Skeletal muscle cell (primary cell): Measurements from ENCODE around the gene SMPDL3B.
"Not testable (repeated sequence)": the region's sequence is repeated elsewhere in the genome, so short reads cannot be mapped to it uniquely, and the experiment has no call there.

Source experiments
- DNase-seq: peaks from one replicate; pipeline ENCODE4 v3.0.0-alpha.2; 2010; ENCODE audit warnings: low read depth
- H3K4me3 ChIP-seq: 2 replicates; pipeline ENCODE4 v1.5.1; 2011; ENCODE audit warnings: low read depth, mild to moderate bottlenecking, control low read depth, low read length, moderate library complexity

The SMPDL3B gene

DNA sequence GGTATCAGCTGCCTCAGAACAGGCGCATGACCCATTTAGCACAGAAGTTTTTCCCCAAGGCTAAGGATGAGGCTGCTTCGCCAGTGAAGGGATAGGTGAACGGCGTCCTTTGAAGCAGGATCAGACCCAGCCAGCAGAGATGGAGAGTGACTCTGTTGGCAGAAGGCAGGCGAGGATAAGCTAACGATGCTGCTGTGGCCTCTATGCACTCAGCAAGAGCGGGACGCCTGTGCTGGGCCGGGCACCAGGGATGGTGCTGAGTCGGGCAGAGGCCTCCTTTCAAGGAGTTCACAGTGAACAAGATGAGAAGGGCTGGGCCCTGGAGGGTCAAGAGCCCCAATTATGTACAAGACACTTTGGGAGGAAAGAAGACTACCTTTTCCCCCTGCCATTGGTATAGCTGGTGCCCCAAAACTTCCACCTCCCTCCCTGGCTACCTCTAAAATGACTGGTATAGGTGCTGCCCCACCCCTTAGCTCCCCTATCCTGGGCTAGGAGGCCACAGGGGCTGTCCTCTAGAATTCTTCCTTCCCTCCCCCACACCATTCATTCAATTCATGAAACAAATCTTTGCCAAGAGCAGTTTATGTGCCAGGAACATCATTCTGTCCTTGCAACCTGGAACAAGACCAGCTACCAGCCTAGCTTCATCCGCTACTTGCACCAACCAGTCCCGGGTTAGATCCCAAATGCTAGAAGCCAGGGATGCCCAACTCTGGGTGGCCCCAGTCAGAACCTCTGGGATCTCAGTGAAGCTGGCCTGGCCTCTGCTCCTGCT, 32.5 kb downstream of the SMPDL3B start:
- H3K4me3 ChIP-seq, result no peak overlapping the region
- DNase-seq, result no peak

DNA sequence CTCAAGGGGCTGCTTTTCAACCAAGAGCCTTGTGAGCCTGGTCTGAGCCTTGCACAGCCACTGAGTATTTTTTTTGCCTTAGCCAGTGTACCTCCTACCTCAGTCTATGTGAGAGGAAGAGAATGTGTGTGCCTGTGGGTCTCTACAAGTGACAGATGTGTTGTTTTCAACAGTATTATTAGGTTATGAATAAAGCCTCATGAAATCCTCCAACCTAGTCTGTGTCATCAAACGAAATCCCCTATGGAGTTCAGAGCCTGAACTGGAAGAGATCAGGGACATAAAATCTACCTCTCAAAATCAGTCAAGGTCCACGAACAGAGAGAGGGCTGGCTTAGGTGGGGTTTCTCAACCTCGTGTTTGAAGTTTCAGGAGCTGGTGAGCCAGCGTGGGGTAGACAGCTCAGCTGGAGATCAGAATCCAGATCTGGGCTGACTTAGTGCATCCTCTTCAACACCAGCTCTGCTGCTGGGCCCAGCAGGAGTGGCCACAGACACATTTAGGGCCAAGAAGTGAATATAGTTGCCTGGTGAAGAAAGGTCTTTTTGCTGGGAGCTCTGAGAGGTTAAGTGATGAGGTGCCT, 33.2 kb downstream of the SMPDL3B start:
- no peak overlapping the region for H3K4me3 ChIP-seq

DNA sequence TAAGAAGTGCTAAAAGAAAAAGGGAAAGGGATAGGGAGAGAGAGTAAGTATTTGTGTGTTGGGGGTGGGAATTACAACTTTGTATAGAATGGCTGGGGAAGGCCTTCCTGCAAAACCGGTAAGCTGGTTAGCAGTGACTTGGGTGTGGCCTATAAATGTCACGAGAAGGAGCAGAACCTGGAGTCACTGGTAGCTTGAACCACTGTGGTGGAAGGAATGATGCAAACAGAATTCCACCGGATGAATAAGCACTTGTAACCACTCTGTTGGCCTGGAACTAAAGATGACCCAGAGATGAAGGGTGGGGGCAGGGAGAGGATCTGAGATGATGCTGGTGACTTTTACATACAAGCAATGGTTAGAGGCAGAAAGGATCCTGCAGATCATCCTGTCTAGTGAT, 33.9 kb downstream of the SMPDL3B start:
- H3K4me3 ChIP-seq, result no peak overlapping the region
- DNase-seq, result peak; percentile 62

More for the DNA sequence above, 33.2 kb downstream of the SMPDL3B start:
- DNase-seq, result no peak

DNA sequence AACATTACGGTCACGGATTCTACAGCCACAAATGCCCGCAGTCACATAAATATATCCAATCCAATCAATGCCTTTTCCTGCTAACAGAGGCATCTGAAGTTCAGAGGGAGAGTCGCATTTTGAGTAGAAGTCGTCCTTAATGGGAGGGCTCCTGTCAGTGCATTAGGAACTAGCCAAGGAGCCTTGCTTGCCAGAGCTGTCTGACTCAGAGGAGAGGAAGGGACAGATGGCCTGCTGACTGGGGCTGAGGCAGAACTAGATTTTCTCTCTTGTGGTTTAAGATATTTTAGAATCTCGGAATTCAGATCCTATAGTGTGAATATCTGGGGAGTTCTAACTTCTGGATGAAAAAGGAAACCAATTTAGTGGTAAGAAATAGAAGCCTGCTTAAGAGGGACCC, 35.6 kb downstream of the SMPDL3B start:
- DNase-seq, result peak; percentile 63
- no peak overlapping the region for H3K4me3 ChIP-seq

DNA sequence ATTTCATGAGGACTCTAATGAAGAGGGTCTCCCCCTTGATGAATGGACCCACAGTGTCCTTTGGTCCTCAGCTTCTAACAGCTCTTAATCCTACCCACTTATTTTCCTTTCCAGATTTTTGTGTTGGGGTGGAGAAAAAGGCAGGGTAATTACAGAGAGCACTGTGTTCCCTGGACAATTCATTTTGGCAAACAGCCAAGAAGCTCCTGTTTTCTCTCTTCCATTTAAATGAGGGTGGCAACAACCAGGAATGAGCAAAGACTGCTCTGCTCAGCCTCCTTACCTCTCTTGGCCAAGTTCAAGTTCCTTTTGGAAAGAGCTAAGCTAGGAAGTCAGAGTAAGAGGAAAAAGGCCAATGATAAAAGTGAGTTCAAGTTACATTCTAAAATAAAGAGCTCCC, 36.9 kb downstream of the SMPDL3B start:
- peak; percentile 37 for DNase-seq

DNA sequence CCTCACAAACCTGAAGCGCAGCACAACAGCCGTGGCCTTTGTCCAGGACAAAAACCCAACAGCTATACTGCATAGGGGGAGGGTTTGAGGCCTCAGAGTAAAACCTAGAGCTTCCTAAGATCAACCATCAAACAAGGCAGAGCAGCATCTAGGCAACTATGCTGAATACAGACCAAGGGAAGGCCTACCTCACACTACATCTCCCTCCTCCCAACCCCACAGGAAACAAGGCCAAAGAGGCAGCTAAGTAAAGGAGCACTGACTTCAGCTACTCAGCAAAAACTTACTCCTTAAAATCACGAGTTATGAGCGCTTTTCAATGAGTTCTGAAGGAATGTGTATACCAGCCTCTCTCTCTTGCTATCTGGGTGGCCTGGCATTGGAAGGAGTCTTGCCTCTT, 37.3 kb downstream of the SMPDL3B start:
- DNase-seq, result no peak

More for the DNA sequence above, 36.9 kb downstream of the SMPDL3B start:
- no peak overlapping the region for H3K4me3 ChIP-seq

DNA sequence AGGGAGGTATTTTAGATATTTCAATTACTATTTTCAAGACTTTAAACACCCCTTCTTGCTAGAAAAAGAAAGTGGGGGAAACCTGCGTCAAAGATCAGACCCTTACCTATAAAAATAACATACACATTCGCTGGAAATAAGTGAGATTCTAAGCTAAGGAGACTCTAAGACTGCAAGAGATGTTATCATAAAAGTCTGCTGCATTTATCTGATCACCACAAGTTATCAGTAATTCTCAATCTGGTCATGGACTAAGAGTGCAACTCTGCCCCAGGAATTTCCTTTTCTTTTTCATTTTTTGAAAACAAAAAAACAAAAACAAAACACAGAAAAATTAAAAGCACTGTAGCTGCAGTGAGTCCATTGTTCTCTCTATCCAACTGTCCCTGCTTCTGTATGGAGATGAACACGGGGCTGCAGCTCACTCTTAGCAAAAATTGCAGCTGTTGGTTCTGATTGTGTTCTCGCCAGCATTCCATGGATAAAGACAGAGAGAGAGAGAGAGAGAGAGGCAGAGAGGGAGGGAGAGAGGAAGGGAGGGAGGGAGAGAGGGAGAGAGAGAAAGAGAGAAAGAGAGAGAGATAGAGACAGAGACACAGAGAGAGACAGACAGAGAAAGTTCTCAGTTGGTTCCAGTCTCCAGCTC, 39.1 kb downstream of the SMPDL3B start:
- no peak overlapping the region for H3K4me3 ChIP-seq
- DNase-seq, result no peak

More for the DNA sequence above, 37.3 kb downstream of the SMPDL3B start:
- H3K4me3 ChIP-seq, result no peak overlapping the region

DNA sequence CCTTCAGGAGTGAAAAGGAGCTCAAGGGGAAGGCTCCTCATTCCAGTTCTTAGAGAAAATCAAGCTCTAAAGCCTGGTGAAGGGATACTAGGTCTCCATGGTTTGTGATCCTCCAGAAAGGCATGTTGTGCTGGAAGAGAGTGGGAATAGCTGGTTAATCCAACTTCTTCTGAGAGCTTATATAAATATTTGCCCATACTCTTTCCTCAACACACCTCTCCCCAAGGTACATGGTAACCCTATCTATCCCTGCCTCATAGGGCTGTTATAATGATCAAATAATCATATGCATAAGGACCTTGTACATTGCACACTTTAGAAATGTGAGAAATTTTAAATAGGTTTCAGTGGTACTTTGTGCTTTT, 39.6 kb downstream of the SMPDL3B start:
- no peak overlapping the region for H3K4me3 ChIP-seq
- no peak for DNase-seq

DNA sequence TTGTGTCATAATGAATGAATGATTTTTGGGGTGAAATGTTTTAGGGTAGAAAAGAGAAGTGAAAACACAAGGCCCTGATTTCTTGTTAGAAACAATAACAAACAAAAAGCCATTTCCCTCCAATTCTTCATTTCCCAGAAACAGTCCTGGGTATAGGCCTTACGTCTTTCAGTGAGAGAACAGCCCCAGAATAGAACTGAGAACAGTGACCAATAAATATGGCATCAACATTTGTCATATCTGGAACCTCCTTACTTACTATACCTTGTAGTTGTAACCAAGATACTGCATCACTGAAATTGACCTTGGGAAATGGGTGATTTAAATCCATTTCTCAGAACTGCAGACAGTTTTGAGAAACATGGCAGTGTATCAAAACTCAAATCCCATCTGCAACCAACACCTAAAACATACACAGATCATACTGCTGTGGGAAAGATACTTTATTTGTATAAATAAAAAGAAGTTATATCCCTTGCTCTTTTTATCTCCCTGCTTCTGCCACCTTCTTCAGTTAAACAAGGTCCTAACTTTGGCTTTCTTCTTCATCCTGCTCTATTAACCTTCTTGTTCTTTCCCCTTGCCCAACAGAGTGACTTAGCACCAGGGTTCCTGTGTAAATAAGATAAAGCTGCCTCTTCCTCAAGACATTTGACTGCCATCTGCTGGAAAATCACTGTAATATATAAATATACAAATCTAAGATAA, 44.5 kb downstream of the SMPDL3B start:
- DNase-seq, result peak; percentile 46
- H3K4me3 ChIP-seq, result no peak overlapping the region

DNA sequence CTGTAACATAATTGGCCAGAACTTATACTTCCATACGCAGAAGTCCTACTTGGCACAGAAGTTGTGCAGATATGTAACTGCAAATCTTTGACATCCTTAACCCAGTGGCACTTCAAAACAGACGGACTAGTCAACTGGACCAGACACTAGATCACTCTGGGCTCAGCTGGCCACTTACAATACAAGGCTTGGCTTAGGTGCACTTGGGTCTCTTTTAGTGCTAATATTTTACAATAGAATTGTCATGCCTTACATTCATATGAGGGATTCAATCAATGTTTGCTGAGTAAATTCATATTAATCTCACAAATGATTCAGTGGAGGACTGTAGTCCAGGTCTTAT, 45.0 kb downstream of the SMPDL3B start:
- H3K4me3 ChIP-seq, result no peak overlapping the region
- DNase-seq, result no peak

DNA sequence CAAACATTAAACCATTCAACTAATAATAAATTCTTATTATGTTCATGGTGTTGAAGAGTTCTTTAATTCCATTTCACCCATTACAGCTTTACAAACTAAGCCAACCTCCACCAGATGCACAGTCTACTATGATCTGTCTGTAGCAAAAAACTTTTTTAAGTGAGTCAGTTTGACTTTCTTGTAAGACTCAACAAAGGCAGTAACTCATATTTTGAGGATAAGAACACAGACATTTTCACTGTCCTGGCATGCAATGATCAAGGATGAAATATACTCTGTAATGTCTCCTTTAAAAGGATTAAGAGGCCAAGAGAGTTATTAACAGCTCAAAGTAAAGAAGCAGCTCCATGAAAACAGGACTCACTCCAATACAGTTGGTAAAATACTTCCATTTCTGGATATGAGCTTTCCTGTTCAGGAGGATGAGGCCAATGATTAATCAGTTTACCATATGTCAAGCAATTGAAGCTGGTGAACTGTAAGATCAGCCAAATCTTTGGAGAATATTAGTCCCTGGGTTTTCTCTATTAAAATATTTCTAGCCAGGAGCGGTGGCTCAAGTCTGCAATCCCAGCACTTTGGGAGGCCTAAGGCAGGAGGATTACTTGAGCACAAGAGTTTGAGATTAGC, 45.5 kb downstream of the SMPDL3B start:
- no peak for DNase-seq
- no peak overlapping the region for H3K4me3 ChIP-seq

DNA sequence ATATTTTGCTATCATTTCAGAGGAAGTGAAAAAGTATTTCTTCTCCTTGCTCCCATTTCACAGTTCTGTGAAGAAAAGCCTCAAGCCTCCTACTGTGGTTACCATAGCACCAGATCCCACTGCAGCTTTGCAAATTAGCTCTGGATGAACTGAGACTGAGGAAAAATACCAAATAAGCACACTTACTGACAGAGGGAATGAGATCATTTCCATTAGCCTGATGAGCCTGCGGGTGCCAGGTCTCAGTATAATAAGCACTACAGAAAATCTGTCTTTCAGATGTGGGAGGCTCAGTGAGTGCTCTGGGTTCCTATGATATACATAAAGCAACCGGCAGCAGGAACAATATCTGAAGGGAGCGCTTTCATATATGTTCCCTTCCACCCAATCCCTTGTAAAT, 46.3 kb downstream of the SMPDL3B start:
- no peak for DNase-seq
- no peak overlapping the region for H3K4me3 ChIP-seq

DNA sequence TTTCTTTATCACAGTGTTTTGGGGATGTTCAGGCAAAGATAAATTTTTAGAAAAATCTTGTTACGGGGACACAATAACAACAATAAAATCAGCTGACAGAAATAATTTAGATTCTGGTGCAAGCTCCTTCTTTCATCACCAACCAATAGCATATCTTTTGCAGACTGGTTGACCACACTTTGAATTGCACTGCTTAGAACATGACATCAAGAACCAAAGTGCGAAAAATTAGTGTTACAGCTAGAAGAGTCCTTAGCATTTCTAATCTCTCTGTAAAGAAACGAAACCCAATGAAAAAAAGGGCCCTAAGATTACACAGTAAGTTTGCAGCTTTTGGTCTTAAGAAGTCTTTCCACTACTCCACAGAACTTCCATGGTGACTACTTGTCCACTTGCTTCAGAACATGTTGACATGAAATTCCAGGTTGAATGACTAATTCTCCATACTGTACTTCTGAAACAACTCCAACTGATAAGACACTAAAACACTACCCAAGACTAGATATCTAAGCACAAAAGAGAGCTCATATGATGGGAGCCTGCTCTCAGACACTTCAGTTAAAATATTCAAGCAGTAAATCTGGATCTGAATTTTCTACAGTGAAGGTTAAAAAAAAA, 56.2 kb downstream of the SMPDL3B start:
- no peak overlapping the region for H3K4me3 ChIP-seq

DNA sequence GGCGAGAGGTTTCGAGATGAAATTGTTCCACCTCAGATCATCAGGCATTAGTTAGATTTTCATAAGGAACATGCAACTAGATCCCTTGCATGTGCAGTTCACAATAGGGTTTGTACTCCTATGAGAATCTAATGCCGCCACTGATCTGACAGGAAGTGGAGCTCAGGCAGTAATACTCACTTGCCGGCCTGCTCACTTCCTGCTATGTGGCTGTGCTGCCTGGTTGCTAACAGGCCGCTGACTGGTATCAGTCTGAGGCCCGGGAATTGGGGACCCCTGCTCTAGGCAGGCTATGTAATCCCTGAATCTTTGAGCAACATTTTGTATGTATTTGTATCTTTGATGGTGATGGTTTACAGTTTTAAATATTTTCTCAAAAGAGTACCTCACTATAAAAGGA, 57.5 kb downstream of the SMPDL3B start:
- DNase-seq, result no peak
- no peak overlapping the region for H3K4me3 ChIP-seq

More for the DNA sequence above, 56.2 kb downstream of the SMPDL3B start:
- DNase-seq, result no peak

DNA sequence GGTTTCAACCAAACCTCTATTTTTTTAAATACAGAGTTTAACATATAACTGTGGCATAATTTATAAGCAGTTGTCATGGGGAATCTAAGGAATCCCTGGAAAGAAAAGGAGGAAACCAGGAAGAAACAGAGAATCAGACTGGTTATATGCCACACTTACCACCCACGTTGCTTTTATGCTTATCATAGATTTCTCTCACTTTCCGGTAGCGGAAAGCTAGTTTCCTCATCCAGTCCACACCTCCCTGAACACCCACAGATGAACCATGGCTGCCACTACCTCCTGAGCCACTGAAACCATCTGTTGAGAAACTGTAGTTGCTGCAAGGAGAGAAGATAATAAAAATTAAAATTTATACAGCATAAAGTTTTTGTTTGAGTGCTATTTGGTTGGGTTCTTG, 58.4 kb downstream of the SMPDL3B start:
- no peak for DNase-seq
- no peak overlapping the region for H3K4me3 ChIP-seq

DNA sequence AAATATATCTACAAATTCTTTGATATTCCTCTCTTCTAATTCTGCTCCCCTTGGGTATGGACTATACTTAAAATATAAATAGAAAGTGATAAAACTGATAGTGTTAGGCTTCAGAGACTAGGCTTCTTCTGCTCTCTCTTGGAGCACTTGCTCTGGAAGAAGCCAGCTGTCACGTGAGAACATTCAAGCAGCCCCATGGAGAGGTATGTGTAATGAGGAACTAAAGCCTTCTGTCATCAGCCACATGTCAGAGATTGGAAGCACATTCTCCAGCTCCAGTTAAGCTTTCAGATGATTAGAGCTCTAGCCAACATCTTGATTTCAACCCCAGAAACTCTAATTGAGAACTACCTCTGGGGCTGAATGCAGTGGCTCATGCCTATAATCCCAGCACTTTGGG, 59.3 kb downstream of the SMPDL3B start:
- DNase-seq, result no peak
- H3K4me3 ChIP-seq, result no peak overlapping the region

DNA sequence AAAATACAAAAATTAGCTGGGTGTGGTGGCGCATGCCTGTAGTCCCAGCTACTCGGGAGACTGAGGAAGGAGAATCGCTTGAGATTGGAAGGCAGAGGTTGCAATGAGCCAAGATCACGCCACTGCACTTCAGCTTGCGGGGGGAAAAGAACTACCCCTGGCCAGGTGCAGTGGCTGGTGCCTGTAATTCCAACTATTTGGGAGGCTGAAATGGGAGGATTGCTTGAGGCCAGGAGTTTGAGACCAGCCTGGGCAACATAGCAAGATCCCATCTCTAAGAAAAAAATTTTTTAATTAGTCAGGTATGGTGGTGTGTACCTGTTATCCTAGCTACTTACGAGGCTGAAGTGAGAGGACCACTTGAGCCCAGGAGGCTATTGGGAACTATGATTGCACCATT, 59.7 kb downstream of the SMPDL3B start:
- not testable (repeated sequence) for H3K4me3 ChIP-seq, DNase-seq

DNA sequence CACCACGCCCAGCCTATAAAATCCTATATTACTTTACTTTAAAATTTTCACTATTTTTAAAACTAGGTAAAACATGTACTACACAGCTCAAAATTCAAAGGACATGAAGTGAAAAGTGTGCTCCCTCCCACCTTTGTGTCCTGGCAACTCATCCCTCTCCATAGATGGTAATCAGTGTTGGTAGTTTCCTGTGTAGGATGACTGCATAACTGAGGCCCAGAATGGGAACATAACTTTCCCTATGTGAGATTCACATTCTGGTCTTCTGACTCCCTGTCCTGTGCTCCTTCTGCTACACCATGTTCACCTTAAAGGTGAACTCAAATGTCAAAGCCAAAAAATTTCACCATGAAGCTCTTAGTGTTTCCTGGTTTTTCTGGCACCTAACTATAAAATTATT, 64.3 kb downstream of the SMPDL3B start:
- no peak overlapping the region for H3K4me3 ChIP-seq
- DNase-seq, result no peak

DNA sequence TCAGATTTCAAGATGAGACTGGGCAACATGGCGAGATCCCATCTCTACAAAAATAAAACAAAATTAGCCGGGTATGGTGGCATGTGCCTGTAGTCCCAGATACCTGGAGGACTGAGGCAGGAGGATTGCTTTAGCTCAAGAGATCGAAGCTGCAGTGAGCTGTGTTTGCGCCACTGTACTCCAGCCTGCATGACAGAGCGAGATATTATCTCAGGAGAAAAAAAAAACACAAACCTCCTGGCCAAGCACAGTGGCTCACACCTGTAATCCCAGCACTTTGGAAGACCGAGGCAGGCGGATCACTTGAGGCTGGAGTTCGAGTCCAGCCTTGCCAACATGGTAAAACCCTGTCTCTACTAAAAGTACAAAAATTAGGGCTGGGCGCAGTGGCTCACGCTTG, 67.8 kb downstream of the SMPDL3B start:
- no peak overlapping the region for H3K4me3 ChIP-seq
- DNase-seq, result no peak
